Endothelial cell of umbilical vein (primary cell): ENCODE data around the gene TMEM87B.

ENCODE experiments used
- EZH2 ChIP-seq: IDR thresholded peaks from 2 replicates; pipeline ENCODE4 v1.6.1; 2012; ENCODE audit warnings: borderline replicate concordance, low read depth, mild to moderate bottlenecking, moderate library complexity, low read length, inconsistent platforms; ENCODE audit not compliant: severe bottlenecking
- POLR2A ChIP-seq: IDR thresholded peaks from 2 replicates; pipeline ENCODE4 v1.6.1; 2012; ENCODE audit warnings: low read depth, mild to moderate bottlenecking, control low read depth, low read length

- no peak for TF ChIP-seq POLR2A
- no peak for TF ChIP-seq EZH2
Observed at GRCh38 chr2:112121682-112122254, 66.7 kb downstream of the TMEM87B start.
